ENCODE measurements around the gene DNAJC11. TPM values are rescaled to one million over a fixed set of nuclear protein-coding genes. Genes with fewer than 3 reads are reported as not detected.

The DNAJC11 gene
- total RNA-seq, 1 experiment from 2014 or later = 61.0 TPM

DNA sequence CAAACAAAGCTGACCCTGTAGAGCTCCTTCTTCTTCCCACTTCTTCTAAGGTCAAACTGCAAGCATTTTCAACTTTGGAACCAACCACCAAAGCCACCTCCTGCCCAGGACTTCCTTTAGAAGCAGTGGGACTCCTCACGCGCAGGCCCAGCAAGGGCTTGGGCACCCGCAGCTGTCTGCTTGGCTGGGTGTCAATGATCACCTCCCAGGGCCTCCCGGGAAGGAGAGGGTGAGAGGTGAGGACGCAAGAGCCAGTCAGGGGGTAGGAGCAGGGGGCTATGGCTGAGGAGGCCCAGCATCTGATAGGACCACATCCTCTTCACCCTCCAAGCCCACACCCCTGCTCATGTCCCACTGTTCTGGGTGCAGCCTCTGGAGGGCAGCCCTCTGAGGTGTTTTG lies 109.2 kb downstream of the DNAJC11 start:
- no peaks in the 10 kb centered on the region for H3K27me3 Mint-ChIP-seq (ENCODE audit: insufficient read depth, unreplicated experiment)
- H3K36me3 ChIP-seq (ENCODE audit: control insufficient read depth, insufficient read depth, low read length) = peaks cover 2% of the 10 kb centered on the region
- H3K36me3 Mint-ChIP-seq (ENCODE audit: insufficient read depth, unreplicated experiment) = peaks cover 42% of the 10 kb centered on the region

GRCh38 chr1:6591644-6592043 lies 110.0 kb downstream of the DNAJC11 start:
- no peaks in the 10 kb centered on the region for H3K4me1 Mint-ChIP-seq (ENCODE audit: low read depth, unreplicated experiment)
- intact Hi-C loops (cut with micrococcal nuclease; ENCODE audit: unreplicated experiment) = no loop called here
- no peak overlapping the region for H3K4me3 Mint-ChIP-seq (ENCODE audit: unreplicated experiment)
- H3K27me3 ChIP-seq (replicated peaks; ENCODE audit: control insufficient read depth, insufficient read depth, low read length) = no peaks in the 10 kb centered on the region
- DNase-seq = no peak
- BruUV-seq (replicated peaks) = no TSS peak
- H3K36me3 Mint-ChIP-seq (ENCODE audit: insufficient read depth, unreplicated experiment) = peaks cover 35% of the 10 kb centered on the region
- H3K27me3 Mint-ChIP-seq (ENCODE audit: insufficient read depth, unreplicated experiment) = no peaks in the 10 kb centered on the region
- peaks cover 2% of the 10 kb centered on the region for H3K36me3 ChIP-seq (ENCODE audit: control insufficient read depth, insufficient read depth, low read length)
- no peaks in the 10 kb centered on the region for H3K4me1 ChIP-seq
- H3K9me3 Mint-ChIP-seq (ENCODE audit: unreplicated experiment) = no peaks in the 10 kb centered on the region
- ChIA-PET POLR2A (interaction anchor here (0.9 to 1.2 kb wide), 2 partner anchors 12 to 29 kb away, joined by 3 to 4 read pairs; no protein-coding TSS in a partner anchor), CTCF (no interaction called here)
- no peaks in the 10 kb centered on the region for H3K9me3 ChIP-seq
- H3K27ac Mint-ChIP-seq (ENCODE audit: unreplicated experiment) = no peak overlapping the region
- no peak overlapping the region for H3K4me3 ChIP-seq (ENCODE audit: low read depth, low read length)
- TF ChIP-seq, protein P1, sequence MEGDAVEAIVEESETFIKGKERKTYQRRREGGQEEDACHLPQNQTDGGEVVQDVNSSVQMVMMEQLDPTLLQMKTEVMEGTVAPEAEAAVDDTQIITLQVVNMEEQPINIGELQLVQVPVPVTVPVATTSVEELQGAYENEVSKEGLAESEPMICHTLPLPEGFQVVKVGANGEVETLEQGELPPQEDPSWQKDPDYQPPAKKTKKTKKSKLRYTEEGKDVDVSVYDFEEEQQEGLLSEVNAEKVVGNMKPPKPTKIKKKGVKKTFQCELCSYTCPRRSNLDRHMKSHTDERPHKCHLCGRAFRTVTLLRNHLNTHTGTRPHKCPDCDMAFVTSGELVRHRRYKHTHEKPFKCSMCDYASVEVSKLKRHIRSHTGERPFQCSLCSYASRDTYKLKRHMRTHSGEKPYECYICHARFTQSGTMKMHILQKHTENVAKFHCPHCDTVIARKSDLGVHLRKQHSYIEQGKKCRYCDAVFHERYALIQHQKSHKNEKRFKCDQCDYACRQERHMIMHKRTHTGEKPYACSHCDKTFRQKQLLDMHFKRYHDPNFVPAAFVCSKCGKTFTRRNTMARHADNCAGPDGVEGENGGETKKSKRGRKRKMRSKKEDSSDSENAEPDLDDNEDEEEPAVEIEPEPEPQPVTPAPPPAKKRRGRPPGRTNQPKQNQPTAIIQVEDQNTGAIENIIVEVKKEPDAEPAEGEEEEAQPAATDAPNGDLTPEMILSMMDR (IDR thresholded peaks at IDR 0.05; ENCODE audit: insufficient read depth in 1 of 2, low read depth in 1 of 2, low read length in 1 of 2, severe bottlenecking in 1 of 2, unreplicated experiment in 1 of 2) = no peak

More for the DNA sequence above, 109.2 kb downstream of the DNAJC11 start:
- TF ChIP-seq, protein P1 (IDR thresholded peaks at IDR 0.05; ENCODE audit: insufficient read depth in 1 of 2, low read depth in 1 of 2, low read length in 1 of 2, severe bottlenecking in 1 of 2, unreplicated experiment in 1 of 2) = no peak
- no peaks in the 10 kb centered on the region for H3K4me1 Mint-ChIP-seq (ENCODE audit: low read depth, unreplicated experiment)
- no peaks in the 10 kb centered on the region for H3K4me1 ChIP-seq
- no peaks in the 10 kb centered on the region for H3K9me3 ChIP-seq
- DNase-seq = no peak
- no peaks in the 10 kb centered on the region for H3K9me3 Mint-ChIP-seq (ENCODE audit: unreplicated experiment)
- CTCF ChIA-PET = no interaction called here
- no peaks in the 10 kb centered on the region for H3K27me3 ChIP-seq (replicated peaks; ENCODE audit: control insufficient read depth, insufficient read depth, low read length)
- intact Hi-C loops (cut with micrococcal nuclease; ENCODE audit: unreplicated experiment) = no loop called here
- no TSS peak for BruUV-seq (replicated peaks)
- H3K4me3 ChIP-seq (ENCODE audit: low read depth, low read length) = no peak overlapping the region
- H3K4me3 Mint-ChIP-seq (ENCODE audit: unreplicated experiment) = no peak overlapping the region
- POLR2A ChIA-PET = interaction anchor here (0.9 kb wide), 1 partner anchor 30 kb away, joined by 3 read pairs; no protein-coding TSS in a partner anchor
- H3K27ac Mint-ChIP-seq (ENCODE audit: unreplicated experiment) = no peak overlapping the region

- no peak for DNase-seq
- peaks cover 31% of the 10 kb centered on the region for H3K36me3 Mint-ChIP-seq (ENCODE audit: insufficient read depth, unreplicated experiment)
- intact Hi-C loops (cut with micrococcal nuclease; ENCODE audit: unreplicated experiment) = no loop called here
- H3K9me3 ChIP-seq = no peaks in the 10 kb centered on the region
- H3K4me1 Mint-ChIP-seq (ENCODE audit: low read depth, unreplicated experiment) = no peaks in the 10 kb centered on the region
- peaks cover 2% of the 10 kb centered on the region; the same call in 1 of the 2 replicates for H3K36me3 ChIP-seq (ENCODE audit: control insufficient read depth, insufficient read depth, low read length)
- H3K4me3 ChIP-seq (ENCODE audit: low read depth, low read length) = no peak overlapping the region
- no peaks in the 10 kb centered on the region for H3K27me3 ChIP-seq (replicated peaks; ENCODE audit: control insufficient read depth, insufficient read depth, low read length)
- no peaks in the 10 kb centered on the region for H3K27me3 Mint-ChIP-seq (ENCODE audit: insufficient read depth, unreplicated experiment)
- H3K9me3 Mint-ChIP-seq (ENCODE audit: unreplicated experiment) = no peaks in the 10 kb centered on the region
- TF ChIP-seq, protein P1 (IDR thresholded peaks at IDR 0.05; ENCODE audit: insufficient read depth in 1 of 2, low read depth in 1 of 2, low read length in 1 of 2, severe bottlenecking in 1 of 2, unreplicated experiment in 1 of 2) = no peak
- H3K4me3 Mint-ChIP-seq (ENCODE audit: unreplicated experiment) = no peak overlapping the region
- H3K4me1 ChIP-seq = no peaks in the 10 kb centered on the region
- CTCF ChIA-PET = no interaction called here
- POLR2A ChIA-PET = interaction anchor here (1.2 kb wide), 1 partner anchor 12 kb away, joined by 4 read pairs; no protein-coding TSS in a partner anchor
- no peak overlapping the region for H3K27ac Mint-ChIP-seq (ENCODE audit: unreplicated experiment)
- no TSS peak for BruUV-seq (replicated peaks)
These were observed 110.4 kb downstream of the DNAJC11 start for GRCh38 chr1:6591222-6591621.
